ENCODE results near the gene SHC3. TPM values are rescaled to one million over a fixed set of nuclear protein-coding genes. Genes with fewer than 3 reads are reported as not detected.

Gene SHC3
- total and polyA plus RNA-seq, 8 donors, result 0.15 to 1.7 (median 1.0) TPM

GRCh38 chr9:88959727-88960469, 218.7 kb downstream of the SHC3 start:
- Histone ChIP-seq H3K36me3 (no peaks in the 10 kb centered on the region), H3K9me3 (no peaks in the 10 kb centered on the region), H3K4me1 (no peaks in the 10 kb centered on the region), H3K4me3 (no peak overlapping the region), H3K27me3 (no peaks in the 10 kb centered on the region), H3K27ac (no peak overlapping the region)
- no peak for DNase-seq
- intact Hi-C loops (cut with DNase I; ENCODE audit: low total_unique reads), result no loop called here
- TF ChIP-seq EP300 (IDR thresholded peaks at IDR 0.05), result no peak
- no peak for TF ChIP-seq POLR2A (IDR thresholded peaks at IDR 0.05)
- TF ChIP-seq CTCF (IDR thresholded peaks at IDR 0.05), result no peak
- TF ChIP-seq POLR2AphosphoS5 (IDR thresholded peaks at IDR 0.05), result no peak
- WGBS, 5 donors, result 80 to 86% (median 84%) methylated on average over 5 of the region's 5 CpGs

GRCh38 chr9:88957526-88957925, 221.1 kb downstream of the SHC3 start:
- no peak for DNase-seq
- Histone ChIP-seq H3K27me3 (no peaks in the 10 kb centered on the region), H3K27ac (no peak overlapping the region), H3K4me1 (peaks cover 0 to 16% (median 8%) of the 10 kb centered on the region in 4 donors), H3K4me3 (no peak overlapping the region), H3K9me3 (no peaks in the 10 kb centered on the region), H3K36me3 (no peaks in the 10 kb centered on the region)
- intact Hi-C loops (cut with DNase I; ENCODE audit: low total_unique reads), result no loop called here
- 63 to 75% (median 72%) methylated on average over 3 of the region's 3 CpGs for WGBS, 5 donors
- TF ChIP-seq CTCF (IDR thresholded peaks at IDR 0.05) (no peak), POLR2AphosphoS5 (IDR thresholded peaks at IDR 0.05) (no peak)

Other genes with a start within 250 kb of the SHC3 start
- gene S1PR3, start 187.3 kb downstream of the SHC3 start, total RNA-seq, result 10 to 100 TPM in 3 of 5 donors, 1 to 10 TPM in 2; 1.2 to 12.5 (median 10.3) TPM
- 1 to 10 TPM; 1.7 to 9.2 (median 5.1) TPM for gene S1PR3, start 187.3 kb downstream of the SHC3 start, polyA plus RNA-seq
- 10 to 100 TPM in 2 of 5 donors, 1 to 10 TPM in 1, not detected in 2; 1.4 to 34.7 (median 25.4) TPM for gene CKS2, start 132.4 kb upstream of the SHC3 start, total RNA-seq
- 10 to 100 TPM; 43.5 to 84.0 (median 76.6) TPM for gene CKS2, start 132.4 kb upstream of the SHC3 start, polyA plus RNA-seq
- gene SECISBP2, start 139.7 kb upstream of the SHC3 start, total RNA-seq, result 100 to 1,000 TPM in 2 of 5 donors, 10 to 100 TPM in 3; 56.8 to 136 (median 86.6) TPM
- 10 to 100 TPM; 18.1 to 19.6 (median 18.5) TPM for gene SECISBP2, start 139.7 kb upstream of the SHC3 start, polyA plus RNA-seq

Data from stomach (tissue), 9 donors.